Nephron (organoid): ENCODE data around the gene TPPP2.

Source experiments
- H3K27ac Mint-ChIP-seq, 3 experiments: 2 replicates each; pipeline ENCODE4 v1.8.0; 2020; ENCODE audit warnings: mixed read lengths in 3 of 3, mild to moderate bottlenecking in 2 of 3, moderate library complexity in 1 of 3
- H3K27me3 Mint-ChIP-seq: 2 replicates; pipeline ENCODE4 v1.8.0; 2021; ENCODE audit warnings: low read depth, mild to moderate bottlenecking, moderate library complexity, mixed read lengths
- H3K36me3 Mint-ChIP-seq: 2 replicates; pipeline ENCODE4 v1.8.0; 2020; ENCODE audit warnings: low read depth, mixed read lengths
- H3K4me1 Mint-ChIP-seq: 2 replicates; pipeline ENCODE4 v1.8.0; 2020; ENCODE audit warnings: mixed read lengths
- H3K4me3 Mint-ChIP-seq, 3 experiments: 2 replicates each; pipeline ENCODE4 v1.8.0; 2020; ENCODE audit warnings: mild to moderate bottlenecking in 3 of 3, mixed read lengths in 3 of 3, moderate library complexity in 2 of 3
- H3K9me3 Mint-ChIP-seq: 2 replicates; pipeline ENCODE4 v1.8.0; 2020; ENCODE audit warnings: mixed read lengths
- TF ChIP-seq, protein P1 (sequence below), 3 experiments: fragments of 200-600 bp; sonication (generic); IDR thresholded peaks; one replicate each; pipeline ENCODE4 v1.5.0; 2021; ENCODE audit warnings: antibody characterized with exemption in 3 of 3; ENCODE audit not compliant: unreplicated experiment in 3 of 3

TPPP2 gene

GRCh38 chr14:21048638-21049037 is 18.6 kb downstream of the TPPP2 start:
- Mint-ChIP-seq H3K4me3 (no peak overlapping the region), H3K27ac (peak overlapping the region in 1 of 3 experiments; percentile 54), H3K9me3 (no peaks in the 10 kb centered on the region), H3K27me3 (no peaks in the 10 kb centered on the region), H3K36me3 (no peaks in the 10 kb centered on the region), H3K4me1 (peaks cover 16% of the 10 kb centered on the region)
- TF ChIP-seq, protein P1, sequence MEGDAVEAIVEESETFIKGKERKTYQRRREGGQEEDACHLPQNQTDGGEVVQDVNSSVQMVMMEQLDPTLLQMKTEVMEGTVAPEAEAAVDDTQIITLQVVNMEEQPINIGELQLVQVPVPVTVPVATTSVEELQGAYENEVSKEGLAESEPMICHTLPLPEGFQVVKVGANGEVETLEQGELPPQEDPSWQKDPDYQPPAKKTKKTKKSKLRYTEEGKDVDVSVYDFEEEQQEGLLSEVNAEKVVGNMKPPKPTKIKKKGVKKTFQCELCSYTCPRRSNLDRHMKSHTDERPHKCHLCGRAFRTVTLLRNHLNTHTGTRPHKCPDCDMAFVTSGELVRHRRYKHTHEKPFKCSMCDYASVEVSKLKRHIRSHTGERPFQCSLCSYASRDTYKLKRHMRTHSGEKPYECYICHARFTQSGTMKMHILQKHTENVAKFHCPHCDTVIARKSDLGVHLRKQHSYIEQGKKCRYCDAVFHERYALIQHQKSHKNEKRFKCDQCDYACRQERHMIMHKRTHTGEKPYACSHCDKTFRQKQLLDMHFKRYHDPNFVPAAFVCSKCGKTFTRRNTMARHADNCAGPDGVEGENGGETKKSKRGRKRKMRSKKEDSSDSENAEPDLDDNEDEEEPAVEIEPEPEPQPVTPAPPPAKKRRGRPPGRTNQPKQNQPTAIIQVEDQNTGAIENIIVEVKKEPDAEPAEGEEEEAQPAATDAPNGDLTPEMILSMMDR (IDR thresholded peaks at IDR 0.05; ENCODE audit: unreplicated experiment in 3 of 3) = no peak

DNA sequence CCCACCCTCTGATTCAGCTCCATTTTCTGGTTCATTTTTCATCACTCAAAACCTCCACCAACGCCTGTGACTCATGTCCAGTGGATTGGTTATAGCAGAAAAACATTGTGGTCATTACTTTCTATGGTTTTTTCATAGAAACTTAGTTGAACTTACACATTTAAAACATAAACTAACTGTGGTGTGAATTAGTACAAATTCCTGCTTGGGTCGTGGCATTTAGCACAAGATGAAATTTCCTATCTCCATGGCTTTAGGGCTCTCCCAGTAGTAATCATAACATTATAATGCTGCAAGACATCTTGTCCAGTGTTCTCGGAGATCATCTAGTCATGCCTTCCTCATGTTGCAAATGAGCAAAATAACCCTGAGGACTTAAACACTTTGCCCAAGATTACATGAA is 19.3 kb downstream of the TPPP2 start:
- no peak overlapping the region for H3K27ac Mint-ChIP-seq
- peaks cover 19% of the 10 kb centered on the region for H3K4me1 Mint-ChIP-seq
- H3K27me3 Mint-ChIP-seq = no peaks in the 10 kb centered on the region
- TF ChIP-seq, protein P1 (IDR thresholded peaks at IDR 0.05; ENCODE audit: unreplicated experiment in 3 of 3) = no peak
- no peak overlapping the region for H3K4me3 Mint-ChIP-seq
- H3K36me3 Mint-ChIP-seq = no peaks in the 10 kb centered on the region
- H3K9me3 Mint-ChIP-seq = no peaks in the 10 kb centered on the region

DNA sequence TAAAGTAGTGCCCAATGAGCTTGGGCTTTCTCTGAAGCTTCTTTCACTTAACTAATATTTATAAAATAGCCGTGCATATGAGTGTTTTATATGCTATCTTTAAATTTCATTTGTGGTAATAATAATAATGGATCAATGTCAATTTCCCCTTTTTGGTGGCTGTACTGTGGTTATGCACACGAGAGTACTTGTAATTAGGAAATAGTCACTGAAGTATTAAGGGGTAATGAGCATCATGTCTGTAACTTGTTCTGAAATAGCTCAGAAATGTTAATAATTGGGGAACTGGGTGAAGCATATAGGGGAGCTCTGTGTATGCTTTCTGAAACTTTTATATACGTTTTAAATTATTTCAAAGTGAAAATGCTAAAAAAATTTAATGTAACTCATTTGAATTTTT is 20.6 kb downstream of the TPPP2 start:
- no peak overlapping the region for H3K4me3 Mint-ChIP-seq
- H3K4me1 Mint-ChIP-seq = peaks cover 12% of the 10 kb centered on the region
- H3K9me3 Mint-ChIP-seq = no peaks in the 10 kb centered on the region
- H3K36me3 Mint-ChIP-seq = no peaks in the 10 kb centered on the region
- TF ChIP-seq, protein P1 (IDR thresholded peaks at IDR 0.05; ENCODE audit: unreplicated experiment in 3 of 3) = no peak
- no peaks in the 10 kb centered on the region for H3K27me3 Mint-ChIP-seq
- H3K27ac Mint-ChIP-seq = no peak overlapping the region

DNA sequence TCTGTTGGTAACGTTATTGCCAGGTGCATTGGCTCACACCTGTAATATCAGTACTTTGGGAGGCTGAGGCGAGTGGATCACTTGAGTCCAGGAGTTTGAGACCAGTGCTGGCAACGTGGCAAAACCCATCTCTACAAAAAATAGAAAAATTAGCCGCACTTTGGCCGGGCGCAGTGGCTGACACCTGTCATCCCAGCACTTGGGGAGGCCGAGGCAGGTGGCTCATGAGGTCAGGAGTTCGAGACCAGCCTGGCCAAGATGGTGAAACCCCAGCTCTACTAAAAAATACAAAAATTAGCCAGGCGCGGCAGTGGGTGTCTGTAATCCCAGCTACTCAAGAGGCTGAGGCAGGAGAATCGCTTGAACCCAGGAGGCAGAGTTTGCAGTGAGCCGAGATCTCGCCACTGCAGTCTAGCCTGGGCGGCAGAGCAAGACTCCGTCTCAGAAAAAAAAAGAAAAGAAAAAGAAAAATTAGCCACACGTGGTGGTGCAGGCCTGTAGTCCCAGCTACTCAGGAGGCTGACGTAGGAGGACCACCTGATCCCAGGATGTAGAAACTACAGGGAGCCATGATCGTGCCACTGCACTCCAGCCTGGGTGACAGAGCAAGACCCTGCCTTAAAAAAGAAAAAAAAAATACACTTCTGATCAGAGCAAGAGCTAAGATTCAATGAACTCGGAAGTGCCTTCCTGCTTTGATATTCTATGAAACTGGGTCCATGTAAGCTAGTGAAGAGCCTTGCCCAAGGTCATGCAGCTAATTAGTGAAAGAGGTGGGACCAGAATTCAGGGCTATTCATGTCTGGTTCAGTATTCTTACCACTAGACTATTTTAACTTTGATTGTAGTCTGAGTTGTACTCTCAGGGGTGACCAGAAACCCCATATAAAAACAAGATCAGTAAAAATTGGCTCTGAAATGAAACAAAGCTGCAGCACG is 23.4 kb downstream of the TPPP2 start:
- TF ChIP-seq, protein P1 (IDR thresholded peaks at IDR 0.05; ENCODE audit: unreplicated experiment in 3 of 3) = no peak
- H3K4me3 Mint-ChIP-seq = no peak overlapping the region
- H3K27ac Mint-ChIP-seq = peak overlapping the region; percentile 59 to 82 (median 71)
- peaks cover 15% of the 10 kb centered on the region for H3K4me1 Mint-ChIP-seq
- no peaks in the 10 kb centered on the region for H3K9me3 Mint-ChIP-seq
- H3K27me3 Mint-ChIP-seq = no peaks in the 10 kb centered on the region
- H3K36me3 Mint-ChIP-seq = no peaks in the 10 kb centered on the region

- TF ChIP-seq, protein P1 (IDR thresholded peaks at IDR 0.05; ENCODE audit: unreplicated experiment in 3 of 3) = no peak
- Mint-ChIP-seq H3K36me3 (no peaks in the 10 kb centered on the region), H3K27ac (peak overlapping the region; percentile 59 to 82 (median 71)), H3K9me3 (no peaks in the 10 kb centered on the region), H3K27me3 (no peaks in the 10 kb centered on the region), H3K4me1 (peaks cover 16% of the 10 kb centered on the region), H3K4me3 (no peak overlapping the region)
Measured at GRCh38 chr14:21054123-21054767, 24.2 kb downstream of the TPPP2 start.
